Measurements from ENCODE around the gene FLT1.

FLT1 gene

DNA sequence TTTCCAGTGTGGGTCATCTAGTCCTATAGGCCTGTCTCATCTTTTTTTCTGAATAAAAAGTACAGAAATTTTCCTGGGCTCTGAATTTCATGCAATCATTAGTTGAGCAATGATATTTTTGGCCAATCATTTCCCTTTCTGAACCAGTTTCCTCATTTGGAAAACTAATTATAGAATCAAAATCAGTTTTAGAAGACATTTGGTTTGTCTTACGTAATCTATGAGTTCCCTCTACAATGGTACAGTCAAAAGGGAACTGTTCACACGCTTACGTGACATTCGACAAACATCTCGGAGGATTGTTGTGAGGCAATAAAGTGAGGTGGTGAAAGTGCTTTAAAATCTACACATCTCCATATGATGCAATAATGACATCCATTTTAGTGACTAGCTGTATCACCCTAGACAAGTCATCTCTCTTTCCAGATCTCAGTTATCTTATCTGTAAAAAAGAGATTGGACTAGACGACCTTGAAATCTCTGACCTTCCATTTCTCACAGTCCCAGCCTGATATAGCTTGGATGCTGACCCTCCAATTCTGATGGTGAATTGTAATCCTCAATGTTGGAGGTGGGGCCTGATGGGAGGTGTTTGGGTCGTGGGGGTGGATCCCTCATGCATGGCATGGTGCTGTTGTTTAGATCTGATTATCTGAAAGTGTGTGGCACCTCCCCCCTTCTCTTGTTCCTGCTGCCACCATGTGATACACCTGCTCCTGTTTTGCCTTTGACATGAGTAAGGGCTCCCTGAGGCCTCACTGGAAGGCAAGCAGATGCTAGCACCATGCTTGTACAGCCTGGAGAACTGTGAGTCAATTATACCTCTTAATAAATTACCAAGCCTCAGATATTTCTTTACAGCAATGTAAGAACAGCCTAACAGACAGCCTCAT, 26.7 kb downstream of the FLT1 start:
- H3K27ac ChIP-seq: no peak overlapping the region
- no peak for DNase-seq (ENCODE audit: low read depth, low spot score)

DNA sequence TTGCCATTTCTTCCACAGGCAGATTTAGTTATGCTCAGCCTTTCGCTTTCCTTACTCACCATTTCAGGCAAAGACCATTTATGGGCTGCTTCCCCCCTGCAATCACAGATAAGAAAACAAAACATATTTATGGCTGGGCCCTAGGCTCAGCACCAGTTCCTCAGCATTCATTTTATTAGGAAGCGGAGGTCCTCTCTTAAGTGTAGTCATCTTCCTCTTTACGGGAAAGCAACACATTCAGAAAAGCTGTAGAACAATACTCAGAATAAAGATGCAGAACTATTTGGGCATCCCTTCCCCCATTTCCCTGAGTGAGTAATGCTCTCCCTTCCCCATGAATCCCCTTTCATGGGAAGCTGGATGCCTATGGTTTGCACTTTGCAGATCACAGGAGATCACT, 27.9 kb downstream of the FLT1 start:
- no peak overlapping the region for H3K27ac ChIP-seq

DNA sequence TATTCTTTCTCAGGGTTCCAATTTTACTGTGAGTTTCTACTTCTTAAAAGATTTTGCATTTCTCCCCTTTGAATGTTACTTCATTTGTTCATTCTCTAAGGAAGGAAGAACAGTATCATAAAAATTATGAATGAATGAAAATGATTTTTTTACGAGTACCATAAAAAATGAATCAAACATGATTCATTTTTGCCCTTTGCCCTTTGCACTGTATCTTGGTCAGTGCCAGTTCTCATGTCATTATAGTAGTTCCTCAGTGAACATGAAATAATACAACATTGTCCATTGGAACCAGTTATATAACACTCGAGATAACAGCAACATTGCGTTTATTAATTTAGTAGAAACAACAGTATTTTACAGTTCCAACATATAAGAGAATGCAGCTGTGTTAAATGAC, 28.8 kb downstream of the FLT1 start:
- no peak overlapping the region for H3K27ac ChIP-seq
- no peak for DNase-seq (ENCODE audit: low read depth, low spot score)

More for the DNA sequence above, 27.9 kb downstream of the FLT1 start:
- no peak for DNase-seq (ENCODE audit: low read depth, low spot score)

DNA sequence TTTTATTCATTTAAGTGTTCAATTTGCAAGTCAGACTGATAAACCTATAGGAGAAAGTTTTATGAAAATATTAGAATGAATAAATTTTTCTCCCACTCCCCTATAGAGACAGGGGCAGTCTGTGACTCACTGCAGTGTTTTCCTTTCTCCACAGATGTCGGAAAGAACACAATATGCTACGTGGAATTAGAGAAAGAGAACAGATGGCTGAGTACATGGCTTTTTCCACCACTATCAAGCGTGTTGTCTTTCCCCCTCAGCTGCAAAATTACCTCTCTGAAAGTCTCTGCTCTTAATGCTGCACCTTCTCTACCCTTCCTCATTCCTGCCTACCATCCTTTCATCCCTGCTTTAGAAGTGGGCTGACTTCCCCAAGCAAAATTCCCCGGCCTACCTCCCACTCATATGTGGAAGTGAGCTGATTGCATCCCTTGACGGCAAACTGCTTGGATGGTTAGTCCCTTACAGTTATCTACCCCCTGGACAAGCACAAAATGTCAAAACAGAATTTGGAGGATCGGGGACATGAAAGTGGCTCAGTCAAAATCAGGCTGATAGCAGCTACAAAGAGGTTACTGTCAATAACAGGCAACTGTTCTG, 30.0 kb downstream of the FLT1 start:
- H3K27ac ChIP-seq: no peak overlapping the region
- no peak for DNase-seq (ENCODE audit: low read depth, low spot score)

DNA sequence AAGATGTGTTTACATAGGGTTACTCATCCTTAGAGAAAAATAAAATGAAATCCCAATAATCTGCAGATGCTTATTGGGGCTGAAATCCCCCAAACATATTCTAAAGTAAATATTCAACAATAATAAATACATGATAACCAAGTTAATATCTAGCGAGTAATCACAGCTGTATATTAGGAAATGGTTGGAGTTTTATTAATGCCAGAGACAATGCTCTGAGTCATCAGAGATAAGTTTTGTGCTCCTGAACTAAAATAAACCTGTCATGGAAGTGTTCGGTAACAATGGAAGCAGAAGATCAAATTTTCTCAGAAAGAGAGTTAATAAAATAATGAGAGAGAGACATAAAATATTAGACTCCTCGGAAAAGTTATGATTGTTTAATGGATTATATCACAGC, 31.4 kb downstream of the FLT1 start:
- DNase-seq (ENCODE audit: low read depth, low spot score): no peak
- no peak overlapping the region for H3K27ac ChIP-seq

DNA sequence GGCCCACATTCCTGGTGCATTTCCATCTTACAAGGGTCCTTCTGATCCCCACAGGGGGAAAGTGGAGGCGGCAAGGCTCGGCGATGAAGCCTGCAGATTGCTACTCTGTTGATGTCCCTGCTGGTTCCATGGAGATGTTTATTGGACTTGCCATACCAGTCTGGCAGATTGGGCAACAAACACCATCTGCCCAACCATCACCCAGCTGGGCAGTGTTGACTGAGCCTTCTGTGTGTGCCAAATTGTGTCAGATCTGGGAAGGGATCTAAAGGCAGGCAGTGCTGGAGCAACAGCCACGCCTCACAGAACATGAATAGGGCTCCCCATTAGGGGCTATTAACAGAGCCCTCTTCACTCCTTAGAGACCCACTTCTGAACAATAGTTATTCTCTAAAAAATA, 35.0 kb downstream of the FLT1 start:
- H3K27ac ChIP-seq: no peak overlapping the region
- DNase-seq (ENCODE audit: low read depth, low spot score): no peak

DNA sequence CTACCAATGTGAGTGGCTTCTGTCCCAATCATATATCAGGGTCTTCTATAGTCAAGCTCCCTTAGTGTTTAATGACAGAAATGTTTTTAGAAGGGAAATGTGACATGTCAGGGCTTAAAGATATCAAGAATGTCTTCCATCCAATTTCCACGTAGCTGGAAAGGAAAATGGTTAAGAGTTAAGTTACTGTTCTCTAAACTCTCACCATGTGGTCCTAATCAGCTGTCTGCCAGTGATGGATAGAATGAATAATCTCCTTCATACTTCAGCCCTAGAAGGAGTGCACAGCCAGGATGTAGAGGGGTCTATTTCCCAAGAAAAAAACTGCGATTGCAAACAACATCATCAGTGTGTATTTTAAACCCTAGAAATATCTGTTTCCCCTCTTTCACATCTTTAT, 36.3 kb downstream of the FLT1 start:
- H3K27ac ChIP-seq: no peak overlapping the region
- no peak for DNase-seq (ENCODE audit: low read depth, low spot score)

DNA sequence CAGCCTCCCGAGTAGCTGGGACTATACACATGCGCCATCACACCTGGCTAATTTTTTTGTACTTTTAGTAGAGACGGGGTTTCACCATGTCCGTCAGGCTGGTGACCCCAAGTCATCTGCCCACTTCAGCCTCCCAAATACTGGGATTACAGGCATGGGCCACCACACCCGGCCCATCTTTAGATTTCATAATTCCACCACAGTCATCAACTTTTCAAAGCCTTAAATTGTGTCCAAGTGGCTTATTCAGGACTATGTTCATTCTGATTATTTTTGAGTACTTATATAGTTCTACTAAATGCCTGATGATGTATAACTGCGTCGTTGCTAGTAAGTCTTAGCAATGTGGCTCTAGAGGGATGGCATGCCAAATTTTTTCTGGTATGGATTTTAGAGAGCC, 36.9 kb downstream of the FLT1 start:
- H3K27ac ChIP-seq: no peak overlapping the region
- DNase-seq (ENCODE audit: low read depth, low spot score): no peak

DNA sequence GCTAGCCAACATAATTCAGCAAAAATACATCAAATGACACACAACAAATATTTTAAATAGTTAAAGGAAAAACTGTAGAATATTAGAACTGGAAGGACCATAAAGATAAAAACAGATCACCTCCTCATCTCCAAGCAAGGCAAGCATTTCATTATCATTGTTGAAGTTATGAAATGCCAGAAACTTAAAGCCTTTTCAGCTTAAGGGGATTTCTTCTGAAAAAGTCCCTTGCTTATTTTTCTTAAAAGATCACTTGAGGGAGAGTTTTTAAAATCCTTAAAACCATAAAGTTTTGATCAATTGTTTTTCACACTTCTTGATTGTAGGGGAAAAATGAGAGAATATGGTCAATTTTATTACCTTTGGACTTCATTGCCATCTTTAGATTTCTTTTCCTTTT, 37.4 kb downstream of the FLT1 start:
- no peak for DNase-seq (ENCODE audit: low read depth, low spot score)
- H3K27ac ChIP-seq: no peak overlapping the region

DNA sequence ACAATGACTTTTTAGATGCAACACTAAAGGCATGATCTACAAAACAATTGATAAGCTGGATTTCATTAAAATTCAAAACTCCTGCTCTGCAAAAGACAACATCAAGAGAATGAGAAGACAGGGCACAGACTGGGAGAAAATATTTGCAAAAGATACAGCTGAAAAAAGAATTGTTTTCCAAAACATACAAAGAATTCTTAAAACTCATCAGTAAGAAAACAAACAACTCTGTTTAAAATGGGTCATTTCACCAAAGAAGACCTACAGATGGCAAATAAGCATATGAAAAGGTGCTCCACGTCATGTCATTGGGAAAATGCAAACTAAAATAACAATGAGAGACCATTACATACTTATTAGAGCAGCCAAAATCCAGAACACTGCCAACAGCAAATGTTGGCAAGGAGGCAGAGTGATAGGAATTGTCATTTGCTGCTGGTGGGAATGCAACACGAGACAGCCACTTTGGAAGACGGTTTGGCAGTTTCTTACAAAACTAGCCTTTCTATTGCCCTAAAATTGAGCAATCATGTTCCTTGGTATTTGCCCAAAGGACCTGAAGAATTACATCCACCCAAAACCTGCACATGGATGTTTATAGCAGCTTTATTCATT, 39.2 kb downstream of the FLT1 start:
- no peak for DNase-seq (ENCODE audit: low read depth, low spot score)
- no peak overlapping the region for H3K27ac ChIP-seq

DNA sequence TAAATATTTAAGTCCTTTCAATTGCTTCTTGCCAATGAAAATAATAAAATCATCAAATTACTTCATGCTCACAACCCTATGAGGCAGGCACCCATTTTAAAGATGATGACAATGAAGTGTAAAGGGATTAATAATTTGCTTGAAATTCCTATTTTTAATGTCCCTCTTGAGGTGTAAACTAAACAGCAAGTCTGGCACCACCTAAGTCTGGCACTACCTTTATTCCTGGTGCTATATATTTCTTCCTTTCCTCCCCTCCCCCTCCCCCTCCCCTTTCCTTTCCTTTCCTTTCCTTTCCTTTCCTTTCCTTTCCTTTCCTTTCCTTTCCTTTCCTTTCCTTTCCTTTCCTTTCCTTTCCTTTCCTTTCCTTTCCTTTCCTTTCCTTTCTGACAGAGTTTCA, 42.2 kb downstream of the FLT1 start:
- H3K27ac ChIP-seq: no peak overlapping the region
- DNase-seq (ENCODE audit: low read depth, low spot score): no peak

DNA sequence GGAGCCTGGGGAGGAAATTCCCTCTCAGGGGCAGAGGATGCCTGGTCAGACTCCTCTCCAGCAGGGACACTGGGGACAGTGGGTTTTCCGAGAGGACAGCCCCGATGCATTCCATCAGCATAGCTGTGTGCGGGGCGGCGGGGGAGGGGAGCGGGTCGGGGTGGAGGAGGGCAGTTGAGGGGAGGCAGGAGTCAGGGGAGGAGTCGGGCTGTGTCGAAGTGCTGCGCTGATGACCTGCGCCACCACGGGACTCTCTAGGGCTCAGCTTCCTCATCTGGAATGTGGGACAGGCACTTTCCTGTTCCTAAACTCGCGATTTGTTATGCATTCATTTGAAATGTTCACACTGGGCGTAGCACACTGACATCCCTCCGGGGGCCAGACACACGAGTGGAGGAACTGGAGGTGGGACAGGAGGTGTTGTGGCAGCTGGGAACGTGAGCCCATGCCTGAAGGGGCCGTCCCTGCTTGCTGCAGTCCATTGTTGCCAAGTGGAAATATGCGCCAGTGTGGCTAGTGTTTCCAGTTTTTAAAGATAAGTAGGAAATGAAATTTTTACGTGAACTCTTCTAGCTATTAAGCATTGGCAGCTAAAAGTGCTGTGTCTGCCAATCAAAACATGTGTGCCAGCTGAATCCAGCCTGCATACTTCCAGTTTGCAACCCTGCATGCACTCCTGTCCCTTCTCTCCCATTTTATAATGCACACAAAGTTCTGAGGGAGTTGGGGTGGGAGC, 43.3 kb downstream of the FLT1 start:
- DNase-seq (ENCODE audit: low read depth, low spot score): no peak
- H3K27ac ChIP-seq: no peak overlapping the region

DNA sequence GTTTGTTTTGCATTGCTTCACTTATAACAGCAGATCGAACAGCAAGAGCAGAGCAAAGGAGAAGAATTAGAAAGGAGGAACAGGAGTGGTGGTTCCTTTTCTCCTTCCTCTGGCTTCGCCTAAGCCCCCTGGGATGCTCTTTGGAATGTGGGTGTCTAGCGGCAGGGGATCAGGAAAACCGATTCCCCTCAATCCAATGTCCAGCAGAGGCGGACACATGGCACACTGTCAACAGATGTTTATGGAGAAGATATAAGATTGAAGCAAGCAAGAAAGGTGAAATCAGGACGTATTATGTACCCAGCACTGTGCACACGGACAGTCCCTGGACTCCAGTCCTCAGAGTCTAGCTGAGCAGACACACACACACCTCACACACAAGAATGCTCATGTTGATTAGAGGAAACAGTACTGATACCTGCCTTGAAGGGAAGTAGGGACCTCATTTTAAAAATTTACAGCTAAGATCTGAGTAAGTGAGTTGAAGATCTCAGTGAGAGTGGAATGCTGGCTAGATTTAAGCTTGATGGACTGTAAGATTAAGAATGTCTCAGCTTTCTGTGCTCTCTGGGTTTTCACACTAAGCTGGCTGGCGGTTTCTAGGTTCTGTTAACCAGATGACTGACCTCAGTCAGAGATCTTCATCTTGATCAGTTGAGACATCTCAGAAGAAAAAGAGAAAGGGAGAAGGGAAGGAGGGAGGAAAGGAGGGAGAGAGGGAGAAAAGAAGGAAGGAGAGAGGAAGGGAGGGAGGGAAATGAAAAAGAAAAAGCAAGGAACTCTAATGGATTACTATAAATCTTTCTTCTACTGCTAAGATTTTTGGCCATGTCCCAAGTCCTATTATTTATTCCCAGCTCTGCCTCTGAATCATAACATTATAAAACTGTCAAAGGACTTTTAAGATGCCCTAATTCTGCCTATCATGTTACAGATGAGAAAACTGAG, 44.8 kb downstream of the FLT1 start:
- DNase-seq (ENCODE audit: low read depth, low spot score): no peak
- no peak overlapping the region for H3K27ac ChIP-seq

DNA sequence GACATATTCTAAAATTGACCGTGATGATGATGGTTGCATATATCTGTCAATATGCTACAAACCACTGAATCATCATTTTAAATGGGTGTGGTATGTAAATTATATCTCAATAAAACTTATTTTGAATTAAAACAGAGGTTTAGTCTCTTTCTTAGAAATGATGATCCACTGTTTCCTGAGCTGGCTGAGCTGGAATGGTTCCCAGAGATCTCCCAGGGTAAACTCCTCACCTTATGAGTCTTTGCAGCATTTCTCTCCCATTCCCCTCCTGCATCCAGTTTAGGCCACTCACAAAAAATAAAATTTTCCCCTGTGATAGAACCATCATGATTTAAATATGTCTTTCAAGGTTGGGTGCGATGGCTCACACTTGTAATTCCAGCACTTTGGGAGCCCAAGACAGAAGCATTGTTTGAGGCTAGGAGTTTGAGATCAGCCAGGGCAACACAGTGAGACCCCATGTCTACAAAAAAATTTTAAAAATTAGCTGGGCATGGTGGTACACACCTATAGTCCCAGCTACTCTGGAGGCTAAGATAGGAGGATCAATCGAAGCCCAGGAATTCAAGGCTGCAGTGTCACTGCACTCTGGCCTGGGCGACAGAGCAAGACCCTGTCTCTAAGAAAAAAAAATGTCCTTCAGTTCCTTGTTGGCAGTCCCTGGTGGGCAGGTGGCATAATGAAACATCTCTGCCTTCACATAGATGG, 46.1 kb downstream of the FLT1 start:
- H3K27ac ChIP-seq: no peak overlapping the region
- no peak for DNase-seq (ENCODE audit: low read depth, low spot score)

DNA sequence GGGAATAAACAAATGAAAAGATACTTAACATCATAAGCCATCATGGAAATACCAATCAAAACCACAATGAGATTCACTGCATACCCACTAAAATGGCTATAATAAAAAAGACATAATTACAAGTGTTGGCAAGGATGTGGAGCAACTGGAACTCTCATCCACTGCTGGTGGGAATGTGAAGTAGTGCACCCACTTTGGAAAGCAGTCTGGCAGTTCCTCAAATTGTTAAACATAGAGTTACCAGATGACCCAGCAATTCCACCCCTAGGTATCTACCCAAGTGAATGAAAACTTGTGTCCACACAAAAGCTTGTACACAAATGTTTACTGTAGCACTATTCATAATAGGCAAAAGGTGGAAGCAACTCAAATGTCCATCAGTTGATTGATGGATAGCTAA, 46.9 kb downstream of the FLT1 start:
- DNase-seq (ENCODE audit: low read depth, low spot score): no peak
- H3K27ac ChIP-seq: no peak overlapping the region

DNA sequence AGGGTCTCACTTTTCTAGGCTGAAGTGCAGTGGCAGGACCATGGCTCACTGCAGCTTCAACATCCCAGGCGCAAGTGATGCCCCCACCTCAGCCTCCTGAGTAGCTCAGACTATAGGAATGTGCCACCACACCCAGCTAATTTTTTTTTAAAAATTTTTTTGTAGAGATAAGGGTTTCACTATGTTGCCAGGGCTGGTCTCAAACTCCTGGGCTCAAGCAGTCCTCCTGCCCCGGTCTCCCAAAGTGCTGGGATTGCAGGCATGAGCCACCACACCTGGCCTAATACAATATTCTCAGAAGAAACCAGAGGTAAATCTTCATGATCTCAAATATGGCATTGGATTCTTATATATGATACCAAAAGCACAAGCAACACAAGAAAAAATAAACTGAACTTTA, 47.7 kb downstream of the FLT1 start:
- DNase-seq (ENCODE audit: low read depth, low spot score): no peak
- no peak overlapping the region for H3K27ac ChIP-seq

DNA sequence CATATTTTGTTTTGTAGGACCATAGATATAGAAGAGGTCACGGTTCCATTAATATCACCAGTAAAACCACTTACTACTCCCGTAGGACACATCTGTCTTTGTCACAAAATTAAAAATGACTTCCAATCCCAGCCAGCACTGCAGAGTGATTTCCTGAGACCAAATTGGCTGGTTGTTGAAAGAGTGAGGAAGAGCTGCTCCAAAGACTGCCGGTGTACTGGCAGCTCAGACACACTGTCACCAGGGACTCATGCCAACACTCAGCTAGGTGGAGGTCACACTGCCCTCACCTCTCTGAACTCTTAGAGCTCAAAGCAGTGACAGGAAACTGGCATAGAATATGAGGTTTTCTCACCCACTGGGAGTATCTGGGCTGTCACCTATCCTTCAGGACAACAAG, 52.1 kb downstream of the FLT1 start:
- no peak for DNase-seq (ENCODE audit: low read depth, low spot score)
- no peak overlapping the region for H3K27ac ChIP-seq

DNA sequence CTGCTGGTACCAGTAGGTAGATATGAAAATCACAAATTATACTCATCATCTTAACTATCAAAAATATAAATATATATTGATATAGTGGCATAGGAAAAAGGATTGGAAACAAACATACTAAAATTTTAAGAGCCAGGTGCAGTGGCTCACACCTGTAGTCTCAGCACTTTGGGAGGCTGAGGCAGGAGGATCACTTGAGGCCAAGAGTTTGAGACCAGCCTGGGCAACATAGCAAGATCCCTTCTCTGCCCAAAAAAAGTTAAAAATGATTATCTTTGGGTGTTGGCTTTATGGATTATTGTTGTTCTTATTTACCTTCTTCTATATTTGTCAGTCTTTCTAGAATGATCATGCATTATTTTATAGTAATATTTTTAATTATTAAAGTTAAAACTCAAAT, 53.4 kb downstream of the FLT1 start:
- DNase-seq (ENCODE audit: low read depth, low spot score): no peak
- H3K27ac ChIP-seq: no peak overlapping the region

DNA sequence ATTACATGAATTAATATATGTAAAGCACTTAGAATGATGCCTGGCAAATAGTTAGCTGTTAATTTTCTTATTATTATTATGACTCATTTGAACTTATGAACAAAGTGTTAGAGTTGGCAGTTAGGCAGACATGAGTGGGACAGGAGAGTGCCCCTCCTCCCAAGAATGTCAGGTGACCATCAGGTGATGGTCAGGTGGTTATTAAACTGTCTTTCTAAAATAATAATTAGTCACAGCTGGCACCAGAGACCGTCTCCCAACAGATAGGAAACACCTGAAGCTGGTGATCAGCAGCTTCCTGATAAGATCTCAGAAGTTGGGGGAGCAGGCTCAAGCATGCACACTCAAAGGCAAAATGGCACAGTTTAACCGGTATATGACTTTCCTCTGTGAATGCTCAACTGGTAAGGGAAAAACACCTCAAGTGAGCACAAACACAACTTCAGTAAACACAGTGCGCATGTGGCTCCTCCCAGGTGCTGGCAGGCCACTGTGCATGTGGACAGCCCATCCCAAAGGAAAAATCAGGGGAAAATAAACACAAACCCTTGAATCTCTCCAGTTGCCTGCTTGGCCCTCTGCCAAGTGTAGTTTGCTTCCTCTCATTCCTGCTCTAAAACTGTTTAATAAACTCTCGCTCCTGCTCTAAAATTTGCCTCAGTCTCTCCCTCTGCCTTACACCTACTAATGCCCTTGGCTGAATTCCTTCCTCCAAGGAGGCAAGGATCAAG, 54.0 kb downstream of the FLT1 start:
- DNase-seq (ENCODE audit: low read depth, low spot score): no peak
- H3K27ac ChIP-seq: no peak overlapping the region

All from epithelial cell of prostate (primary cell).